ENCODE measurements around the gene ZNF681.
"Not testable (repeated sequence)": the region's sequence is repeated elsewhere in the genome, so short reads cannot be mapped to it uniquely, and the experiment has no call there.

ZNF681 gene

DNA sequence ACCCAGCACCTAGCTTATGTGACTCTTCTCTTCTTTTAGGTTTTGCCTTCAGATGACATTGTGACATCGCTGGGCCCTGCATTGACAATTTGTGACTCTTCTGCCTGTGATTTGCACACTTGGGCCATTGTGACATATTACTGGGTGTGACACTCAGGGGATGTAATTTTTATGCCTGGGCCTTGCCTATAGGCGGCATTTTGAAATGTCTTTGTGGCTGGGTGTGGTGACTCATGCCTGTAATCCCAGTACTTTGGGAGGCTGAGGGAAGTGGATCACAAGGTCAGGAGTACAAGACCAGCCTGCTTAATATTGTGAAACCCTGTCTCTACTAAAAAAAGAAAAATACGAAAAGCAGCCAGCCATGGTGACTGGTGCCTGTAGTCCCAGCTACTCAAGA is 28.4 kb upstream of the ZNF681 start:
- no peak overlapping the region for H3K27ac ChIP-seq (ENCODE audit: low read depth, low read length)
- no peak overlapping the region for H3K4me3 ChIP-seq (ENCODE audit: low read length)

DNA sequence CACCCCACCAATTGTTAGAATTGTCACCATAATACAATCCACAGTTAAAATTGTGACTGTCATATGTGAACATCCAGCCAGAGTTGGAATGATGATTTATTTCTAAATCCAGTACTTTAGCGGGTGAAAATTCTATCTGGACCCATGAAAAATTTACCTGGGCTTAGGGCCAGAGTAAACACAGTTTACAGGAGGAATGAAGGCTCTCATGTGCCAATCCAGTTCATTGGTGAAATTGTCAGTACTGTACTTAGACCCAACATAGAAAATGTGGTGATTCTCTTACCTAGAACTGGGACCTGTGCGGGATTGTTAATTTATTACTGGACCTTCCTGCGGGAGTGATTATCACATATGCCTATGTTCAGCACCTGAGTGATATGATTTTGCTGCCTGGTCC is 27.3 kb upstream of the ZNF681 start:
- H3K36me3 ChIP-seq (ENCODE audit: control insufficient read depth, insufficient read depth, low read length), result peaks cover 2% of the 10 kb centered on the region
- no peak overlapping the region for H3K4me3 ChIP-seq (ENCODE audit: low read length)
- no peak overlapping the region for H3K9ac ChIP-seq (ENCODE audit: low read length)
- no peaks in the 10 kb centered on the region for H3K27me3 ChIP-seq (ENCODE audit: control insufficient read depth, insufficient read depth, low read length)
- H3K27ac ChIP-seq (ENCODE audit: low read depth, low read length), result no peak overlapping the region
- H3K4me1 ChIP-seq (ENCODE audit: control insufficient read depth, insufficient read depth, low read length), result no peaks in the 10 kb centered on the region

More for the DNA sequence above, 28.4 kb upstream of the ZNF681 start:
- H3K4me1 ChIP-seq (ENCODE audit: control insufficient read depth, insufficient read depth, low read length), result no peaks in the 10 kb centered on the region
- H3K27me3 ChIP-seq (ENCODE audit: control insufficient read depth, insufficient read depth, low read length), result no peaks in the 10 kb centered on the region
- no peak overlapping the region for H3K9ac ChIP-seq (ENCODE audit: low read length)
- peaks cover 2% of the 10 kb centered on the region for H3K36me3 ChIP-seq (ENCODE audit: control insufficient read depth, insufficient read depth, low read length)

DNA sequence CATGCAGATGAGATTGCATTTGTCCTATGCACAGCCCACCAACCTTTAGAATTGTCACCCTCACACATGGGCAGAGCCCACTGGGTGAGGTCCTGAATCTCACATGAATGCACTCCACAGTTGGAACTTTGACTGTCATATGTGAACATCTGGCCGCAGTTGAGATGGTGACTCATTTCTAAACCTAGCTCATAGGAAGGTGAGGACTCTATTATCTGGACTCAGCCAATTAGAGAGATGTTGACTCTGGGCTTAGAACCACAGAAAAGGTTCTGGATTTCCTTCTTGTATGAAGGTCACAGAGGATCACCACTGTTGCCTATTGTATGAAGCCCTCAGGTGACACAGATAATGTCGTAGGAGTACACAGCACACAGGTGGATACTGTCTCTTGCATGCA is 25.6 kb upstream of the ZNF681 start:
- Histone ChIP-seq H3K4me1 (ENCODE audit: control insufficient read depth, insufficient read depth, low read length) (no peaks in the 10 kb centered on the region), H3K36me3 (ENCODE audit: control insufficient read depth, insufficient read depth, low read length) (peaks cover 2% of the 10 kb centered on the region), H3K9ac (ENCODE audit: low read length) (no peak overlapping the region), H3K27ac (ENCODE audit: low read depth, low read length) (no peak overlapping the region), H3K4me3 (ENCODE audit: low read length) (no peak overlapping the region), H3K27me3 (ENCODE audit: control insufficient read depth, insufficient read depth, low read length) (no peaks in the 10 kb centered on the region)

DNA sequence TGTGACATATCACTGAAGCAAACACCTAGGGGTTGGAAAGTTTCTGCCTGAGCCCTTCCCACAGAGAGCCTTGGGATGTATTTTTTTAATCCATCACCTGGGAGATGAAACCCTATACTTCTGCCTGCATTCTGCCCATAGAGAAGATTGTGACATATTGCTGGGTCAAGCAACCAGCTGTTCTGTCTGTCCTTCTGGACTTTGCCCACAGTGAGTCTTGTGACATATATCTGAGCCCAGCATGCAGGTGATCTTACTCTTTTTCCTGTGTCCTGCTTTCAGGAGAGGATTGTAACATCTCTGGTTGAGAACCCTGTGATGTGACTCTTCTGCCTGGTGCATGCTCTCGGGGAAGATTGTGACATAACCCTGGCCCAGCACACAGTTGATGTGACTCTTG is 24.9 kb upstream of the ZNF681 start:
- H3K4me3 ChIP-seq (ENCODE audit: low read length), result no peak overlapping the region
- no peaks in the 10 kb centered on the region for H3K4me1 ChIP-seq (ENCODE audit: control insufficient read depth, insufficient read depth, low read length)
- H3K36me3 ChIP-seq (ENCODE audit: control insufficient read depth, insufficient read depth, low read length), result peaks cover 2% of the 10 kb centered on the region
- H3K9ac ChIP-seq (ENCODE audit: low read length), result no peak overlapping the region
- no peak overlapping the region for H3K27ac ChIP-seq (ENCODE audit: low read depth, low read length)
- no peaks in the 10 kb centered on the region for H3K27me3 ChIP-seq (ENCODE audit: control insufficient read depth, insufficient read depth, low read length)

DNA sequence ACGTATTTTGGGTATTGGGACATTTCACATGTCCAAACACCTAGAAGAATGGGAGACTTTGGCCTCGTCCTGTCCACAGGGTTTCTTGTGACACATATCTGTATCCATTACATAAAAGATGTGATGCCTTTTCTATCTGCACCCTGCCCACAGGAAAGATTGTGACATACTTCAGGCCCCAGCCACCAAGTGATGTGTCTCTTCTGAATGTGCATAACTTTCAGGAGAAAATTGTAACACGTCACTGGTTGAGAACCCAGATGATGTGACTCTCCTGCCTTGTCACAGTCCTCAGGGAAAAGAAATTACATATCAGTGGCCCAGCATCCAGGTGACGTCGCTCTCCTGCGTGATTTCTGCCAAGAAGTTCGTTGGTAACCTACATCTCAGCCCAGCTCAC is 21.0 kb upstream of the ZNF681 start:
- H3K4me1 ChIP-seq (ENCODE audit: control insufficient read depth, insufficient read depth, low read length), result no peaks in the 10 kb centered on the region
- no peak overlapping the region for H3K4me3 ChIP-seq (ENCODE audit: low read length)
- peaks cover 2% of the 10 kb centered on the region for H3K36me3 ChIP-seq (ENCODE audit: control insufficient read depth, insufficient read depth, low read length)
- H3K27me3 ChIP-seq (ENCODE audit: control insufficient read depth, insufficient read depth, low read length), result no peaks in the 10 kb centered on the region
- H3K9ac ChIP-seq (ENCODE audit: low read length), result no peak overlapping the region
- H3K27ac ChIP-seq (ENCODE audit: low read depth, low read length), result no peak overlapping the region

DNA sequence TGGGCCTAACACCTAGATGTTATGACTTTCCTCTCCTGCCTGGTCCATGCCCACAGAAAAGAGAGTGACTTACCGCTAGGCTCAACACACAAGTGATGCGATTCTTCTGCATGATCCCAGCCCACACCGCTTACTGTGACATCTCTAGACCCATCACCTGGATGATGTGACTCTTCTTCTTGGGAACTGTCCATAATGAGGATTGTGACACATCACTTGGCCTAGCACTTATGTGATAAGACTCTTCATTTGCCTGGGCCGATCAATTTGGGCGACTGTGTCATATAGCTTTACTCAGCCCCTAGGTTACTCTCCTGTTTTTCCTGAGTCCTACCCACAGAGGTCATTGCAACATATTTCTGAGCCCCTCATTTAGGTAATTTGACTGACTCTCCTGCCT is 19.9 kb upstream of the ZNF681 start:
- Histone ChIP-seq H3K27ac (ENCODE audit: low read depth, low read length) (no peak overlapping the region), H3K4me3 (ENCODE audit: low read length) (no peak overlapping the region), H3K4me1 (ENCODE audit: control insufficient read depth, insufficient read depth, low read length) (no peaks in the 10 kb centered on the region), H3K36me3 (ENCODE audit: control insufficient read depth, insufficient read depth, low read length) (peaks cover 2% of the 10 kb centered on the region), H3K9ac (ENCODE audit: low read length) (no peak overlapping the region), H3K27me3 (ENCODE audit: control insufficient read depth, insufficient read depth, low read length) (no peaks in the 10 kb centered on the region)

DNA sequence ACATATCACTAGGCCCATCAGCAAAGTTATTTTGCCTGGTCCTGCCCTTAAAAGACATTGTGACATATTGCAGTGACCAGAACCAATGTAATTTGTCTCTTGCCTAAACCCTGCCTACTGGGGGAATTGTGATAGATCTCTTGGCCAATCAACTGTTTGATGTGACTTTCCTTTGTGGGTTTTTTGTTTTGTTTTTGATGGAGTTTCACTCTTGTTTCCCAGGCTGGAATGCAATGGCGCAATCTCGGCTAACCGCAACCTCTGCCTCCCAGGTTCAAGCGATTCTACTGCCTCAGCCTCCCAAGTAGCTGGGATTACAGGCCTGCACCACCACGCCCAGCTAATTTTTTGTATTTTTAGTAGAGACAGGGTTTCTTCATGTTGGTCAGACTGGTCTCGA is 19.3 kb upstream of the ZNF681 start:
- not testable (repeated sequence) for H3K36me3 ChIP-seq (ENCODE audit: control insufficient read depth, insufficient read depth, low read length); H3K27me3 ChIP-seq (ENCODE audit: control insufficient read depth, insufficient read depth, low read length); H3K27ac ChIP-seq (ENCODE audit: low read depth, low read length); H3K4me3 ChIP-seq (ENCODE audit: low read length); H3K9ac ChIP-seq (ENCODE audit: low read length); H3K4me1 ChIP-seq (ENCODE audit: control insufficient read depth, insufficient read depth, low read length)

DNA sequence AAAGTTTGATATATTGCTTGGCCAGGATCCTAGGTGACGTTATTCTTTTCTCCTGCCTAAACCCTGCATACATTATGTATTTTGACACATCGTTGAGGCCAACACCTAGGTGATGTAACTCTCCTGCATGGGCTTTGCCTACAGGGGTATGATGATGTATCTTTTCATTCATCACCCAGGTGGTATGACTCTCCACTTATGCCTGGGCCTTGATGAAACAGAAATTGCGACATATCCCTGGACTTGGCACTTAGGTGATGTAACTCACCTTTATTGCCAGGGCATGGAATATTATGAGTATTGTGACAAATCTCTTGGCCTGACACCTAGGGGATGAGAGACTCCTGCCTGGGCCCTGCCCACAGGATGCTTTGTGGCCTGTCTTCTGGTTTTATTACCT is 18.5 kb upstream of the ZNF681 start:
- Histone ChIP-seq H3K4me1 (ENCODE audit: control insufficient read depth, insufficient read depth, low read length) (no peaks in the 10 kb centered on the region), H3K27me3 (ENCODE audit: control insufficient read depth, insufficient read depth, low read length) (no peaks in the 10 kb centered on the region), H3K9ac (ENCODE audit: low read length) (no peak overlapping the region)

DNA sequence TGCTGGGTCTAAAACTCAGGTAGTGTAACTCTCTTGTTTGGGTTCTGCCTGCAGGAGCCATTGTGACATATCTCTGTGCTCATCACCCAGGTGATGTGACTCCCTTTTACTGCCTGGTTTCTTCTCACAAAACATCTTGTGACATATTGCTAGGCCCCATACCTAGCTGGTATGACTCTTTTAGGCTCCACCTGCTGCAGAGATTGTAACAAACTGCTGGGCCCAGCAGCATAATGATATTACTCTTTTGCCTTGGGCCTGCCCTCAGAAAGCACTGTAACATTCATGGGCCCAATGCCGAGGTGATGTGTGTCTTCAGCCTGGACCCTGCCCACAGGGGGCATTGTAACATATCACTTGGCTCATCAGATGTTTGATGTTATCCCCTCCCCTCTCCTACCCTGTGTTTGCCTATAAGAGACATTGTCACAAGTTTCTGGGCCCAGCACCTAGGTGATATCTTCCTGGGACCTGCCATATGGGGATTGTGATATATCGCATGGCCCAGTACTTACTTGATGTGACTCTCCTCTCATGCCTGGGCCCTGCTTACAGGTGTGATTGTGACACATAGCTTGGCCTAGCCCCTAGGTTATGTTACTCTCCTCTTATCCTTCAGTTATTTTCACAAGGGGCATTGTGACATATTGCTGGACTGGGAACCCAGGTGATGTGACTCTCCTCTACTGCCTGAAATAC is 18.0 kb upstream of the ZNF681 start:
- no peak overlapping the region for H3K4me3 ChIP-seq (ENCODE audit: low read length)
- no peak overlapping the region for H3K9ac ChIP-seq (ENCODE audit: low read length)
- no peaks in the 10 kb centered on the region for H3K27me3 ChIP-seq (ENCODE audit: control insufficient read depth, insufficient read depth, low read length)
- H3K27ac ChIP-seq (ENCODE audit: low read depth, low read length), result no peak overlapping the region
- no peaks in the 10 kb centered on the region for H3K36me3 ChIP-seq (ENCODE audit: control insufficient read depth, insufficient read depth, low read length)
- H3K4me1 ChIP-seq (ENCODE audit: control insufficient read depth, insufficient read depth, low read length), result no peaks in the 10 kb centered on the region

More for the DNA sequence above, 18.5 kb upstream of the ZNF681 start:
- Histone ChIP-seq H3K36me3 (ENCODE audit: control insufficient read depth, insufficient read depth, low read length) (no peaks in the 10 kb centered on the region), H3K27ac (ENCODE audit: low read depth, low read length) (no peak overlapping the region), H3K4me3 (ENCODE audit: low read length) (no peak overlapping the region)

DNA sequence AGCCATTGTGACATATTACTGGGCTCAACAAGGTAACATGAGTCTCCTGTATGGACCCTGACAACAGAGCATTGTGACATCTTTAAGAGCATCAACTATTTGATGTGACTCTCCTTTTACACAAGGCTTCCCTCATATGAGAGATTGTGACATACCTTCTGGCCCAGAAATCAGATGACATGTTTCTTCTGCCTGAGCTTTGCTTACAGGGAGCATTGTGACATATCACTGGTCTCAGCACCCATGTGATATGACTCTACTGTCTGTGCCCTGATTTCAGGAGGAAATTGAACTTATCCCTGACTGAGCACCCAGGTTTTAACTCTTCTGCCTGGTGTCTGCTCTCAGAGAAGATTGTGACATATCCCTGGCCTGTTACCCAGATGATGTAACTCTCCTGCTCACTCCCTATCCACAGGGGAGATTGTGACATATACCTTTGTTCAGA is 15.9 kb upstream of the ZNF681 start:
- H3K4me1 ChIP-seq (ENCODE audit: control insufficient read depth, insufficient read depth, low read length), result no peaks in the 10 kb centered on the region
- no peak overlapping the region for H3K9ac ChIP-seq (ENCODE audit: low read length)
- no peaks in the 10 kb centered on the region for H3K27me3 ChIP-seq (ENCODE audit: control insufficient read depth, insufficient read depth, low read length)
- no peaks in the 10 kb centered on the region for H3K36me3 ChIP-seq (ENCODE audit: control insufficient read depth, insufficient read depth, low read length)
- no peak overlapping the region for H3K27ac ChIP-seq (ENCODE audit: low read depth, low read length)
- H3K4me3 ChIP-seq (ENCODE audit: low read length), result no peak overlapping the region

DNA sequence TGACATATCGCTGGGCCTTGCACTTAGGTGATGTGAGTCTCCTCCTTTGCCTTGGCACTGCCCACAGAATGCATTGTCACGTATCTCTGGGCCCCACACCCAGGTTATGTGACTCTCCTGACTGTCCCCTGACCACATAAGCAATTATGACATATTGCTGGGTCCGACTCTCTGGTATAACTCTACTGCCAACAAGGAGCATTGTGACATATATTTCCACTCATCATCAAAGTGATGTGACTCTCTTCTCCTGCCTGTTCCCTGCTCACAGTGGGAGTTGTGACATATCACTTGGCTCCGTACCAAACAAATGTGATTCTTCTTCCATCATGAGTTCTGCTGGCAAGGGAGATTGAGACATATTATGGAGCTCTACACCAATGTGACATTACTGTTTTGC is 15.4 kb upstream of the ZNF681 start:
- Histone ChIP-seq H3K36me3 (ENCODE audit: control insufficient read depth, insufficient read depth, low read length) (no peaks in the 10 kb centered on the region), H3K9ac (ENCODE audit: low read length) (no peak overlapping the region), H3K4me1 (ENCODE audit: control insufficient read depth, insufficient read depth, low read length) (no peaks in the 10 kb centered on the region), H3K27me3 (ENCODE audit: control insufficient read depth, insufficient read depth, low read length) (no peaks in the 10 kb centered on the region), H3K4me3 (ENCODE audit: low read length) (no peak overlapping the region), H3K27ac (ENCODE audit: low read depth, low read length) (no peak overlapping the region)

DNA sequence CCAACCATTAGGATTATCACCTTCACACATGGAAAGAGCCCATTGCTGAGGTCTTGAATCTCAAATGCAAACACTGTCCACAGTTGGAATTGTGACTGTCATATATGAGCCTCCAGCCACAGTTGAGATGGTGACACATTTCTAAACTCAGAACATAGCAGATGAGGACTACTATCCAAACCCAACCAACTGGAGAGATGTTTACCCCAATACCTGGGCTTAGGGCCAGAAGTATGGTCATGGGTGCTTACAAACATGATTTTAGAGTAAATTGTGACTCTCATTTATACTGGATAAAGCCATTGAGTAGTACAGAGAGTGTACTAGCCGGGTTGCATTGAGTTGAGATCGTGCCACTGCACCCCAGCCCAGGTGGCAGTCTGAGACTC is 14.0 kb upstream of the ZNF681 start:
- no peaks in the 10 kb centered on the region for H3K27me3 ChIP-seq (ENCODE audit: control insufficient read depth, insufficient read depth, low read length)
- no peak overlapping the region for H3K27ac ChIP-seq (ENCODE audit: low read depth, low read length)
- H3K4me3 ChIP-seq (ENCODE audit: low read length), result no peak overlapping the region
- no peaks in the 10 kb centered on the region for H3K4me1 ChIP-seq (ENCODE audit: control insufficient read depth, insufficient read depth, low read length)
- H3K36me3 ChIP-seq (ENCODE audit: control insufficient read depth, insufficient read depth, low read length), result no peaks in the 10 kb centered on the region
- H3K9ac ChIP-seq (ENCODE audit: low read length), result no peak overlapping the region

All from rectal smooth muscle tissue (tissue), 1 donor.